ENCODE results near the gene LPGAT1.

DNA sequence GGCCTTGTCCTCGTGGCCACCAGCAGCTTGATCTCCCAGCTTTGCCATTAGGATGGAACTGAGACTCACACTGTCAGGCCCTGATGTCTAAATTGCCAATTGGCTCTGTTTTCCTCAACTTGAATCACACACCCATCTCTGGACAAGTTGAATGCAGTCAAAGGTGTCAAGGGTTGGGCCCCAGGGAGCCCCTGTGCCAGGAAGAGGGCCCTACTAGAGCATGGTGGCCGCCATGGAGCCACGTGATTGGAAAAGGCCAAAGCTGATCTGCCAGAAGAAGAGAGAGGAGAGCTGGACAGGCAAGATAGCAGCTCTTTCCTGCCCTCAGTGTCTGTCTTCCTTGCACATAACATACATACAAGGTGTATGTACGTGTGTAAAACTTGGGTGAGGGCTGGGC, 100.2 kb downstream of the LPGAT1 start:
- TF ChIP-seq CTCF (IDR thresholded peaks at IDR 0.05) = no peak
- TF ChIP-seq POLR2A (IDR thresholded peaks at IDR 0.05) = no peak

Measured in body of pancreas (tissue), 4 donors.